Stomach (tissue), 9 donors: Measurements from ENCODE around the gene C9orf50. TPM values are rescaled to one million over a fixed set of nuclear protein-coding genes. Genes with fewer than 3 reads are reported as not detected.
A peak's percentile ranks its signal among the peaks of the same experiment; 100 is the strongest.

ENCODE experiments used
- DNase-seq, 2 donors: peaks; one replicate each; pipeline versions ENCODE4 v3.0.0 to v3.0.0-alpha.2; 2013 to 2019
- H3K27ac ChIP-seq, 5 donors: fragments of 200-600 bp in 4 of 5; sonication (generic) in 4 of 5; one replicate each; pipeline ENCODE4 v1.5.1; 2013 to 2019; ENCODE audit warnings: mild to moderate bottlenecking in 1 of 5, moderate library complexity in 1 of 5
- H3K27me3 ChIP-seq, 3 donors: fragments of 200-600 bp; sonication (generic); one replicate each; pipeline ENCODE4 v1.5.1; 2017 to 2019; ENCODE audit warnings: mixed run types in 1 of 3
- H3K36me3 ChIP-seq, 4 donors: fragments of 200-600 bp; sonication (generic); 1 replicate in 3 of 4; 2 replicates in 1 of 4; pipeline ENCODE4 v1.5.1; 2016 to 2019
- H3K4me1 ChIP-seq, 4 donors: fragments of 200-600 bp; sonication (generic); one replicate each; pipeline ENCODE4 v1.5.1; 2016 to 2019
- H3K4me3 ChIP-seq, 4 donors: fragments of 200-600 bp; sonication (generic) in 3 of 4; one replicate each; pipeline ENCODE4 v1.5.1; 2016 to 2019; ENCODE audit warnings: mild to moderate bottlenecking in 1 of 4
- H3K9me3 ChIP-seq, 4 donors: fragments of 200-600 bp; sonication (generic); one replicate each; pipeline ENCODE4 v1.5.1; 2016 to 2019
- EP300 ChIP-seq: sonication (generic); formaldehyde crosslinking; IDR thresholded peaks from one replicate; pipeline ENCODE4 v1.6.1; 2017; ENCODE audit warnings: antibody characterized with exemption
- POLR2A ChIP-seq, 4 donors: fragments of 450-650 bp; IDR thresholded peaks; one replicate each; pipeline ENCODE4 v1.6.1; 2016; ENCODE audit warnings: antibody characterized with exemption in 4 of 4, control low read depth in 2 of 4, mild to moderate bottlenecking in 1 of 4, moderate library complexity in 1 of 4
- POLR2AphosphoS5 ChIP-seq, 3 donors: sonication (generic); formaldehyde crosslinking; IDR thresholded peaks; one replicate each; pipeline ENCODE4 v1.6.1; 2016; ENCODE audit warnings: antibody characterized with exemption in 3 of 3
- WGBS, 5 donors: extraction: QIAGEN DNeasy Blood & Tissue Kit in 3 of 5; methylation state at CpG; one replicate each; pipeline versions ENCODE4 v1.1.5 to v1.1.7; 2013 to 2018; 5-methylcytosine and 5-hydroxymethylcytosine counted together
- intact Hi-C: fragments of 100-400 bp; cut with DNase I; formaldehyde crosslinking; loops from one replicate; pipeline ENCODE4 v1.15.1; 2023; ENCODE audit warnings: low total_unique reads
- polyA plus RNA-seq, 3 donors: library from polyadenylated mRNA; stranded (reverse); fragments of 200-250 nt; gene quantifications; one replicate each; pipeline ENCODE4 v1.2.3, GENCODE V29; 2013
- total RNA-seq, 5 donors: library from RNA; depleted of rRNA; stranded (reverse); fragments of >200 nt; gene quantifications; one replicate each; pipeline versions ENCODE4 v1.1.0 to v1.2.3, GENCODE V29; 2014 to 2016
- TF ChIP-seq, protein P1 (sequence below), 7 experiments: fragments of 450-650 bp in 4 of 7; fragments of 200-600 bp in 3 of 7; sonication (generic) in 3 of 7; IDR thresholded peaks; one replicate each; pipeline ENCODE4 v1.5.1; 2016 to 2019; ENCODE audit warnings: antibody characterized with exemption in 7 of 7, control low read depth in 2 of 7, mild to moderate bottlenecking in 1 of 7
- donor health status: healthy with polysubstance abuse.
- donor health status: Bipolar disorder and iron deficiency.
- donor health status: healthy.

C9orf50 gene
- total and polyA plus RNA-seq, 8 donors = 0.13 TPM; not detected in 7

DNA sequence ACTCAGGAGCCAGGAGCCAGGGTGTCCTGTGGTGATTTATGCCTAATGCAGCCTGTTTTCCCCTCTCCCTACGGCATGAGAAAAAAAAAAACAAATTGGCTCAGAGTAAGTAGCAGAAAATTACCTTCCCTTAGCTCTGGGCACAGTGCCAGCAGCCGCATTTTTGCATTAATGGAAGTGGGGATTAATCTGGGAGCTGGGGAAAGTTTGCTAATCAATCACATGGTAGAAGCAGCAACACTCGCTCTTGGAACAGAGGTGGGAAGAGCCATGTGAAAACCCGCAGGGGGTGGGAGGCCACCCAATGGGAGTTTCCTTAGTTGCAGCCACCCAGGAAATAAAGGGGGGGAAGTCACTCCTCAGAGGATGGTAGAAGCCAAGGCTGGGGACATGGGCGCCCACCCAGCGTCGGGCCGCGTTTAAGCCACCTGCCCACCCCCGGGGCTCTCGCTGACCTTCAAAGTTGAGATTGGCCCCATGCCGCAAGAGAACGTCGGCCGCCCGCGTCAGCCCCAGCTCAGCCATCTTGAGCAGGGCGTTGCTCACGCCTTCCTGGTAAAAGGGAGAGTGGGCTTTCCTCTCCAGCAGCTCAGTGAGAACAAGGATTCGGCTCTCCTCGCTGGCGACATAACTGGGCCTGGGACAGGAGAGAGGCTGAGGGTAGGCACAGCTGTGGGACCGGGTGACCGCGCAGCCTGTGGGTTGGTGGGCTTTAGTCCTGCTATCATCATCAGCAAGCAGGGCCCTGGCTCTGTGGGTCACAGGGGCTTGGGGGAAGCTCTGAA is 19.4 kb upstream of the C9orf50 start:
- Histone ChIP-seq H3K4me3 (peak overlapping the region; percentile 67 to 96 (median 92)), H3K27ac (peak overlapping the region; percentile 3 to 90 (median 90)), H3K36me3 (peaks cover 36 to 45% (median 43%) of the 10 kb centered on the region in 4 donors), H3K27me3 (no peaks in the 10 kb centered on the region), H3K4me1 (peaks cover 28 to 66% (median 48%) of the 10 kb centered on the region in 4 donors), H3K9me3 (no peaks in the 10 kb centered on the region)
- WGBS, 5 donors = 34 to 52% (median 46%) methylated on average over 20 to 25 of the region's 25 CpGs
- DNase-seq = peak; percentile 59 to 87
- intact Hi-C loops = no loop called here
- TF ChIP-seq POLR2AphosphoS5 (IDR thresholded peaks at IDR 0.05) (peak in 2 of 3 donors; percentile 3 to 56), POLR2A (IDR thresholded peaks at IDR 0.05) (no peak)

DNA sequence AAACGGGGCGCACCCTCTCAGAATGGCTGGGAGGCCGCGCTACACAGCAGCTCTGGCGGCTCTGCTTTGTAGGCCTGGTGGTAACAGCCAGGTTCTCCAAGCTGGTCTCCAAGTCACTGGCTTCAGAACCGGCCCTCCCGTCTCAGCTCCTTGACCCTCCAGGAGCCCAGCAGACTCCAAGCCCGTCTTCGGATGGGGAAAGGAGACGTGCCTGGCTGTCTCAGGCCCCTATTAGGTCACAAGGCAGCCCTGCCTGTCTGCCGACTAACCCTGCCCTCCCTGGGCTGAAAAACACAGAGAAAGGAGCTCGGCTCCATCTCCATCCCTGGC is 18.8 kb upstream of the C9orf50 start:
- WGBS, 5 donors = 40 to 61% (median 48%) methylated on average over 10 to 12 of the region's 12 CpGs
- H3K27ac ChIP-seq = peak overlapping the region; percentile 3 to 90 (median 90)
- H3K4me3 ChIP-seq = peak overlapping the region in 3 of 4 donors; percentile 89 to 96 (median 95)
- no peak for DNase-seq
- intact Hi-C loops = no loop called here
- peaks cover 28 to 66% (median 50%) of the 10 kb centered on the region in 4 donors for H3K4me1 ChIP-seq
- peaks cover 42 to 51% (median 49%) of the 10 kb centered on the region in 4 donors for H3K36me3 ChIP-seq
- TF ChIP-seq, protein P1, sequence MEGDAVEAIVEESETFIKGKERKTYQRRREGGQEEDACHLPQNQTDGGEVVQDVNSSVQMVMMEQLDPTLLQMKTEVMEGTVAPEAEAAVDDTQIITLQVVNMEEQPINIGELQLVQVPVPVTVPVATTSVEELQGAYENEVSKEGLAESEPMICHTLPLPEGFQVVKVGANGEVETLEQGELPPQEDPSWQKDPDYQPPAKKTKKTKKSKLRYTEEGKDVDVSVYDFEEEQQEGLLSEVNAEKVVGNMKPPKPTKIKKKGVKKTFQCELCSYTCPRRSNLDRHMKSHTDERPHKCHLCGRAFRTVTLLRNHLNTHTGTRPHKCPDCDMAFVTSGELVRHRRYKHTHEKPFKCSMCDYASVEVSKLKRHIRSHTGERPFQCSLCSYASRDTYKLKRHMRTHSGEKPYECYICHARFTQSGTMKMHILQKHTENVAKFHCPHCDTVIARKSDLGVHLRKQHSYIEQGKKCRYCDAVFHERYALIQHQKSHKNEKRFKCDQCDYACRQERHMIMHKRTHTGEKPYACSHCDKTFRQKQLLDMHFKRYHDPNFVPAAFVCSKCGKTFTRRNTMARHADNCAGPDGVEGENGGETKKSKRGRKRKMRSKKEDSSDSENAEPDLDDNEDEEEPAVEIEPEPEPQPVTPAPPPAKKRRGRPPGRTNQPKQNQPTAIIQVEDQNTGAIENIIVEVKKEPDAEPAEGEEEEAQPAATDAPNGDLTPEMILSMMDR (IDR thresholded peaks at IDR 0.05) = no peak
- TF ChIP-seq EP300 = no peak
- H3K27me3 ChIP-seq = no peaks in the 10 kb centered on the region
- no peaks in the 10 kb centered on the region for H3K9me3 ChIP-seq

DNA sequence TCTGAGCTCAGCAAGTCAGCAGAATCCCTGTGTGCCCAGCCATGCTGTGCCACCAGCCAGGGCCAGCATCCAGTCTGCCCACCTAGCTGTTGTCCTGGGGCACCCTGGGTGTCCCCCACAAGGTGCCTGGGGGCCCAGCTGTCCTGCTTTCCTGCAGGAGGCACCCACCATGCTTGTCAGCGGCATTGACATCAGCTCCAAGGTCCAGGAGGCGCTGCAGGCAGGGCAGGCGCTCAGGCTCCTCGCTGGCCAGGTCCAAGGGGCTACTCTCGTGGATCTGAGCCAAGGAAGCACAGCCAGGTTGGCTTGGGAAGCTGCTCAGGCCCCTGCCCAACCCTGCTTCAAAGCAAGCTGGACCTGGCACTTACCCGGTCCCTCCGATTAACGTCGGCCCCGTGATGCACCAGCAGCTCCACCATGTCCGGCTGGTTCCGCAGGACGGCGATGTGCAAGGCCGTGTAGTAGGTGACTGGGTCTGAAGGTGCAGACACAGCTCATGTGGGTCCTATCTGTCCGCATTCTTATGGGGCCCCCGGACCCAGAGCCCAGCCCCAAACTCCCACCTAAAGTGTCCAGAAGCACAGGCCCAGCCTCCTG is 18.2 kb upstream of the C9orf50 start:
- no peaks in the 10 kb centered on the region for H3K9me3 ChIP-seq
- peaks cover 28 to 66% (median 50%) of the 10 kb centered on the region in 4 donors for H3K4me1 ChIP-seq
- no peak overlapping the region for H3K4me3 ChIP-seq
- WGBS, 5 donors = 75 to 88% (median 83%) methylated on average over 5 to 17 of the region's 17 CpGs
- H3K27ac ChIP-seq = peak overlapping the region in 4 of 5 donors; percentile 75 to 90 (median 90)
- H3K36me3 ChIP-seq = peaks cover 48 to 56% (median 55%) of the 10 kb centered on the region in 4 donors
- no peak for DNase-seq
- TF ChIP-seq POLR2AphosphoS5 (IDR thresholded peaks at IDR 0.05) = no peak
- TF ChIP-seq, protein P1 (IDR thresholded peaks at IDR 0.05) = no peak
- no peak for TF ChIP-seq POLR2A (IDR thresholded peaks at IDR 0.05)
- no peak for TF ChIP-seq EP300
- H3K27me3 ChIP-seq = no peaks in the 10 kb centered on the region
- intact Hi-C loops = no loop called here

DNA sequence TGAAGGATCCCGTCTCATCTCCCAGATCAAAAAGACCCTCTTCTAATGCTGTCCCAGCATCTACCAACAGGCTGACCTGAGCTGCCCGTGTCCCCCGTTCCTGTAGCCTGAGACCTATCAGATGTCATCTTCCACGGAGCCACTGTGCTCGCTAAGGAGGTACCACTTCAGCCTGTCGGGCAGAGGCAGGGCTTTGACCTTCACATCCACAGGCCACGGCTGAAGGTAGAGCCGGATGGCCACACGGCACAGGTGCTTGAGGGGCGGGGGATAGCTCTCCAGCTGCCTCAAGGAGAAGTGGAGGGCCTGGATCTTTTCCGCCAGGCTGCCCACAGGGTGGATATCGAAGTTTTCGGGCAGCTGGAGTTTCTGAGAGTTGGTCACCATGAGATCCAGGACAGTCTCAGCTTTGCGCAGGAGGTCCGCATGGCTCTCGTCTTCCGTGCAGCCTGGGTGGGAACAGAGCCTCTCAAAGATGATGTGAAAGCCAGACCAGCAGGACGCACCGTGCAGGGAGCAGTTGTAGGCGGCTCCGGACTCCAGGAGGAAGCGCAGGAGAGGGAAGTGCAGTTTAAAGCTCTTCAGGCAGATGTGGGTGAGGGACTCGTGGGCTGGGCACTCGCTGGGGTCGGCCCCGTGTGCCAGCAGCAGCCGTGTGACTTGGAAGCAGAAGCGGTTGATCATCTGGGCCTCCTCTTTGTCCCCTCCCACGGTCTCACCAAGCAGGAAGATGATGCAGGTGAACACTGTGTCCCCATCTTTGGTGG is 17.0 kb upstream of the C9orf50 start:
- 74 to 80% (median 77%) methylated on average over 25 to 29 of the region's 29 CpGs for WGBS, 5 donors
- Histone ChIP-seq H3K27me3 (no peaks in the 10 kb centered on the region), H3K27ac (peak overlapping the region in 2 of 5 donors; percentile 90), H3K4me1 (peaks cover 28 to 70% (median 51%) of the 10 kb centered on the region in 4 donors), H3K36me3 (peaks cover 61 to 69% (median 68%) of the 10 kb centered on the region in 4 donors), H3K4me3 (no peak overlapping the region), H3K9me3 (no peaks in the 10 kb centered on the region)
- TF ChIP-seq POLR2A (IDR thresholded peaks at IDR 0.05) = no peak
- TF ChIP-seq EP300 = no peak
- no peak for TF ChIP-seq POLR2AphosphoS5 (IDR thresholded peaks at IDR 0.05)
- TF ChIP-seq, protein P1 (IDR thresholded peaks at IDR 0.05) = no peak
- no peak for DNase-seq
- intact Hi-C loops = no loop called here
